GF-D8 (cell line): ENCODE results near the gene NPHP1.
"Not testable (repeated sequence)": the region's sequence is repeated elsewhere in the genome, so short reads cannot be mapped to it uniquely, and the experiment has no call there.

Source experiments
- DNase-seq: peaks from one replicate; lab custom pipeline; 2025; lab: John Stamatoyannopoulos, UW

NPHP1 gene

GRCh38 chr2:110103061-110103961 lies 101.5 kb downstream of the NPHP1 start:
- DNase-seq = no peak

DNA sequence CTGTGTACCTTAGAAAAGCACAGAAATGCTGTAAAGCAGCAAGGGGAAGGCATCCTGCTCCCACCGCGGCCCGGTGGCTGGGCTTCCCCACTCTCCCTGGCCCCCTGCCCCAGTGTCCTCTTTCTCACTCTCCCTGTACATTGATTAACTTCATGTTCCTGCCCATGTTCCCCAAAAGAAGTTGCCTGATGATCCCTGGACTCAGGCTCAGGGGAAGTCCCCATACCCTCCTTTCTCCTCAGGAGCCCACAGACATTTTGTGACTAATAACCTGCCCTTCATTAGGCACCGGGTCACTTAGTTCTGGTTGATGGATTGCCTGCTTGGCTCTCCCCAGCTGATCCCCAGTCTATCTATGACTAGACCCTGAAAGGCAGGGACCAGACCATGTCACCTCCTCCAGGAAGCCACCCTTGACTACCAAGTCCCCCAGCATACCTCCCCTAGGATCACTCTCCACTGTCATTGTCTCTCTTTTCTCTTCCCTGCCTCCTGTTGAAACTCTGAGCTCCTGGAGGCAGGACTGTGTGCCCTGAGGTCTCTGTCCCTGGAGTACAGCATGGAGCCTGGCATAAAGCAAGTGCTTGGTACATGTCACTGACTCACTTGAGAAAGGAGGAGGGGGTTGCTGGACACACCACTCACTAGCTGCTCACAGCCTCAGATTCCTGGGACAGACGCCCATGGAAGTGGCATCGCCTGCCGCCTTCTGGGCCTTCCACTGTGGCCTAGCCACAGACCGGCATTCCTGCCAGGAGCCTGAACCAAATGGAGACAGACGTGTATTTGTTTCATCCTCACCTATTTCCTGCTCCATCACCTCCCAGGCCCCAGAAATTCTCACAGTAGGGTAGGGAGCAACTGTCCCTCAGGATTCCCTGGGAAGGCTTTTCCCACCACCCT lies 102.7 kb downstream of the NPHP1 start:
- DNase-seq = no peak

- no peak for DNase-seq
These were observed 103.5 kb downstream of the NPHP1 start for GRCh38 chr2:110101280-110101844.

GRCh38 chr2:110100880-110101279 lies 103.9 kb downstream of the NPHP1 start:
- DNase-seq = not testable (repeated sequence)

DNA sequence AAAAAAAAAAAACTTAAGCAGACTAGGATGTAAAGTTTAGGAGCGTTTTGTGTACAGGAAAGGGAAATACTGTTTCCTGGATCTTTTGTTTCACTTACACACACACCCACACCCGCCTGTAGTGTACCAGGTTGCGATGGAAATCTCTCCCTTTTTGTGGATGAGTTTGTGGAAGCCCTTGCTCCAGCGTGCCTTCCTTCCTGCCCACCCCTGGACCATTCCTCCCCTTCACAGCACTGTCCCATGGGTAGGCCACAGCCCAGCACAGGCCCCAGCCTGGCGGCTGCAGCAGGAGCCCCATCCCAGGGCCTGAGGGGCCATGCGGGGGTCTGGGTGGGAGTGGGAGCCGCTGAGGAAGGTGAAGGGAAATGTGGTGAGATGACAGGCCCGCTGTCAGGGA lies 104.3 kb downstream of the NPHP1 start:
- DNase-seq = no peak

DNA sequence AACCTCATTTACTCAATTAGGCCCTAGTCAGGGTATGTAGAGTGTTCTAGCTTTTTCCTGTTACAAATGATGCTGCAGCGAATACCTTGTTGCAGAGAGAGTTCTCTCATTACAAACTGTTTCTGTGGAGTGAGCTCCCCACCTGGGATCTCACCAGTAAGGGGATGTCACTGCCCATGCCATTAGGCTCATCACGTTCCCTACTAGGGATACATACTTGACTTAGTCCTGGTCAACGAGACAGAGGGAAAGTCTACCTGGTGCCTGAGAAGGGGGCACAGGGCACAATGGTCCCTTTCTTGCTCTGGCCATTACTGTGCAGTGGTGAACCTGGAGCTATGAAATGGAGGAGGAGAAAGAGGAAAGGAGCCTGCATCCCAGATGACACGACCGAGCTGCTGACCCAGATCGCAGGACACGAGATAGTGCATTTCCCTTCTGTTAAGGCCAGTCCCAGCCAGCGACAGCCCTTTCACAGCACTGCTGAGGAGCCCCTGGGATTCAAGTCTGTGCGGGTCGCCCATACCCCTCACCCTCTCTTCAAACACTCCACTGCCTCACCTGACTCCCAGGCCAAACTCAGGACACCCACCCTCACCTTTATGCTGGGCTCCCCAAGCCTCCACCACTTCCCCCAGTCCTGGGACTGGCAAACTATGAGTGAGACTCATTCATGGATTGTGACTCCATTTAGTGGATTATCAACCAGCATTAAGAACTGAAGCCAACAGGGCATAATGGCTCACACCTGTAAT lies 105.2 kb downstream of the NPHP1 start:
- DNase-seq = no peak

DNA sequence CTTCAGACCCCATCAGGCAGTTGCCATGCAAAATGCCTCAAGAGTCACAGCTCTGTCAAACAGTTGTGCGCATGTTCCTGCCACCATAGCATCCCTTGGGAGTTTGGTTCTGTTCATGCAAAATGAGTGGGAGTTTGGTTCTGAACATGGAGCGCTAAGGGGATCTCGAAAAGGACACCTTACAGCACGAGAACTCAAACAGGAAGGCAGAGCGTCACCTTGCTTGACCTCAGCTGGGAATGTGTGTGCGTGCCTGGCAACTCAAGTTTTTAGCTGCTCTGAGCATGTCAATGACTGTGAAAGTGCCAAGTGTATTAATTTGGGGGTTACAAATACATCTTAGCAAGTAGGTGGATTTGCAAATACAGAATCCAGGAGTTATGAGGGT lies 105.8 kb downstream of the NPHP1 start:
- no peak for DNase-seq

GRCh38 chr2:110097506-110098220 lies 107.2 kb downstream of the NPHP1 start:
- no peak for DNase-seq

DNA sequence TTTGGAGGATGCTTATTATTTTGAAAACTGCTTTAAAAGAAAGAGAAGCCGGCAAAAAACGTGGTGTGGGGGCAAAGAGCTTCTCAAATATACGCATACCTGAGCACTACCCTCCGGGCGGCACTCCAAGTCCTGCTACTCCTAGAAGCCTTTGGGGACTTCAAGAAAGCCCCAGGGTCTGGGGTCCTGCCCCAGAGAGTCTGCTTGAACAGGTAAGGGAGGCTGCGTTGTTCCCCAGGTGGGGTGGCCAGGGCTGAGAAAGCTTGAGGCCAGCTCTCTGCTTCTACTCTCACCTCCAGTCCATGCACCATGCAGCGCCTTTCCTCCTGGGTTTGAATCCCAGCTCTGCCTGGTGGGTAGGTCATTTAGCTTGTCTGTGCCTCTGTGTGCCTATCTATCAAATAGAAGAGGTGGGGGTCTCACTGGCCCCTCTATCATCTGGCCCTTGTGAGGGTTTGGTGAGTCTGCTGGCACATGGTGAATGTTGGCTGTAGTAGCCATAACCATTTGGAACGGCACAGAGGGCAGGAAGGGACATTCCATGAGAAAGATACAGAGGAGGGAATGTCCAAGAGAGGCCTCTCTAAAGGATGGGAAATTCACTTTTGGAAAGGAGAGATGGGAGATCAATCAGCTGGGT lies 108.7 kb downstream of the NPHP1 start:
- DNase-seq = no peak

DNA sequence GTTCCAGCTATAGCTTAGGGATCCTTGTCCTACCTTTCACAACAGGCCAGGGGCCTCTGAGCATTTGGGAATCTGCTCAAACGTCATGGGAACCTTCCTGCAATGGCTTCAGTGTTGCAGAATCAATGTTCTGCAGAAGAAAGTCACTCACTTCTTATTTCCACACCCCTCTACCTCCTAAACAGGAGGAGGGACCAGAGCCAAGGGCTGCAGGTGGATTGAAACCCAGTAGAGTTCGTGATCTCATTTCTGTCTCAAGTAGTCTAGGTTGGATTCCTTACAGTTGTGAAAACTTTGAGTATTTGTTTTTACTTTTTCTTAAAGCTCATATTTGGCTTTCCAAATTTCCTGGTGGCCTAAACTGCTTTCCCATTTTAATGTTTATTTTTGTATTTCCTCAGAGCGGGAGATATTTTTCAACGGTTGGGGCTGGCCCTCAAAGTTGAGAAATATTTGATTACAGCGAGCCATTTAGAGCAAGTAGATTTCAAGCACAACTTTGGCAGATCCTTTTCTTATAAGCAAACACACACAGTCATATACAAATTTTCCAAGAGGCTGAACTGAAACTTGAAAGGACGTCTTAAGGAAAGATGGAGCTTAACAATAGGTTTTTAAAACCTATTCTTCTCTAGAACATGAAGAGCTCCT lies 109.8 kb downstream of the NPHP1 start:
- not testable (repeated sequence) for DNase-seq

- not testable (repeated sequence) for DNase-seq
These were observed 110.9 kb downstream of the NPHP1 start for GRCh38 chr2:110093924-110094323.

- DNase-seq = not testable (repeated sequence)
These were observed 114.6 kb downstream of the NPHP1 start for GRCh38 chr2:110090164-110090563.

GRCh38 chr2:110083757-110084156 lies 121.1 kb downstream of the NPHP1 start:
- DNase-seq = not testable (repeated sequence)

DNA sequence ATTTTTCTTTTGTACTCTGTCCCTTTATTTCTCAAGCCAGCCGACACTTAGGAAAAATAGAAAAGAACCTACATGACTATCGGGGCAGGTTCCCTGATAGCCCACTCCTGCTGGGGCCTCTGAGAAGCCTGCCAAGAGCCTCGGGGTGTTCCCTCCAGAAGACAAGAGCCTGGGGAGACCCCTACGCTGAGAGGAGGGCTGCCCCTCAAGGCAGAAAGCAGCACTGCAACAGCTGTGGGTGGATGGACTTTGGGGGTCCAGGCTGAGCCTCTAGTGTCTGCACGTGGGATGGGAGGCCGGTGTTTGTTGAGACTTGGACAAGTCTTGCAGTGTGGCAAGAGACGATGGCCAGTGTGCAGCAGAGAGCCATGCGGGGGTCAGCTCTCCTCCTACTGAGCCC lies 121.7 kb downstream of the NPHP1 start:
- not testable (repeated sequence) for DNase-seq

- not testable (repeated sequence) for DNase-seq
These were observed 126.7 kb downstream of the NPHP1 start for GRCh38 chr2:110078104-110078503.

DNA sequence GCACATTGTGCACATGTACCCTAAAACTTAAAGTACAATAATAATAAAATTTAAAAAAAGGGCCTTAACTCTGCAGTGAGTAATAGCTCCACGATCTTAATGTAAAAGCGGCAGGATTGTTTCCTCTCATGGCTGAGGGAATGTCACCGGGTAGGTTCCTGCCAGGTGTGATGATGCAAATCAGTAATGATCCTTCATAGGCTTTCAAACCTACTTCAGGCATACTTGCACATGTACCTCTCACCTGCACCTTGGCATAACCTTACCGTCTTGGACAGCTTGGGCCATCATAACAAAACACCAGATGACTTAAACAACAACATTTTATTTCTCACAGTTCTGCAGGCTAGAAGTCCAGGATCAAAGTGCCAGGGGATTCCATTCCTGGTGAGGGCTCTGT lies 128.9 kb downstream of the NPHP1 start:
- DNase-seq = not testable (repeated sequence)
